ENCODE measurements around the gene GALNT1. TPM values are rescaled to one million over a fixed set of nuclear protein-coding genes. Genes with fewer than 3 reads are reported as not detected.
"Not testable (repeated sequence)": the region's sequence is repeated elsewhere in the genome, so short reads cannot be mapped to it uniquely, and the experiment has no call there.

GALNT1 gene
- total RNA-seq, 1 donor from 2014 or later, result 74.5 TPM

DNA sequence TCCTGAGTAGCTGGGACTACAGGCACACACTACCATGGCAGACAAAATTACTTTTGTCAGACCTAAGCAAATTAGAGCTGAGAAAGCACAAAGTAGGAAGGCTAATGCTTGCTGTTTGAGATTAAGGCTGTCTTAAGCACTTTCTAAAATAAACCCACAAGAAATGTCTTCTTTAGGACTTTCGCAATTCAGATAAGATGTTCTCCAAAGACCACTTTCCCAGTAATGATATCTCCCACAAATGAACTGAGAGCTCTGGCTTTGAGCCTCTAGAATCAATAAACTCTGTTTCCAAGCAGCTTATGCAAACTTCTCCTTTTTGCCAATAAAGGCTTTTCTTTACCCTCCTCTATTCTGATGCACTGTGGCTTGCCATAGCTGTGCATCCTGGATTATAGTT lies 32.0 kb upstream of the GALNT1 start:
- intact Hi-C loops (cut with DNase I), result no loop called here
- Histone ChIP-seq H3K4me1 (no peaks in the 10 kb centered on the region), H3K9me3 (no peaks in the 10 kb centered on the region), H3K36me3 (no peaks in the 10 kb centered on the region), H3K27me3 (no peaks in the 10 kb centered on the region), H3K27ac (peak overlapping the region; percentile 18), H3K4me3 (no peak overlapping the region)
- TF ChIP-seq, protein P1, sequence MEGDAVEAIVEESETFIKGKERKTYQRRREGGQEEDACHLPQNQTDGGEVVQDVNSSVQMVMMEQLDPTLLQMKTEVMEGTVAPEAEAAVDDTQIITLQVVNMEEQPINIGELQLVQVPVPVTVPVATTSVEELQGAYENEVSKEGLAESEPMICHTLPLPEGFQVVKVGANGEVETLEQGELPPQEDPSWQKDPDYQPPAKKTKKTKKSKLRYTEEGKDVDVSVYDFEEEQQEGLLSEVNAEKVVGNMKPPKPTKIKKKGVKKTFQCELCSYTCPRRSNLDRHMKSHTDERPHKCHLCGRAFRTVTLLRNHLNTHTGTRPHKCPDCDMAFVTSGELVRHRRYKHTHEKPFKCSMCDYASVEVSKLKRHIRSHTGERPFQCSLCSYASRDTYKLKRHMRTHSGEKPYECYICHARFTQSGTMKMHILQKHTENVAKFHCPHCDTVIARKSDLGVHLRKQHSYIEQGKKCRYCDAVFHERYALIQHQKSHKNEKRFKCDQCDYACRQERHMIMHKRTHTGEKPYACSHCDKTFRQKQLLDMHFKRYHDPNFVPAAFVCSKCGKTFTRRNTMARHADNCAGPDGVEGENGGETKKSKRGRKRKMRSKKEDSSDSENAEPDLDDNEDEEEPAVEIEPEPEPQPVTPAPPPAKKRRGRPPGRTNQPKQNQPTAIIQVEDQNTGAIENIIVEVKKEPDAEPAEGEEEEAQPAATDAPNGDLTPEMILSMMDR (IDR thresholded peaks at IDR 0.05), result no peak
- no peak for ATAC-seq
- no peak for DNase-seq

DNA sequence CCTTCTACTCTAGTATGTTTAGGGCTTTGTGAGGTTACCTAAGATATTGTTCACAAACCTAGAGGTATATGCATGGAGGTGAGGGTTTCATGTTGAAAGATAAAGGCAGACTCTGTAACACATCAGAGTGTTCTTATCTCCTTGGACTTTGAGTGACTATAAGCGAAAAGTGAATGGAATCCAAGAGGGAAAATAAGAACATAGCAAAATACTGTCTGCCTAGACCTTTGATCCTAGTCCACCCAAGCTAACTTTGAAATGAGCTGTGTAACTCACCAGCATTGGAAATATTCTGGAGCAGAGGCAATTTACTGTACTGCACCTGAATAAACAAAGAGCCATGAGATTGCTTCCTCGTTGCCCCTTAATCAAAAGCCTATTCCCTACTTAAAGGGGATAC lies 28.2 kb upstream of the GALNT1 start:
- H3K36me3 ChIP-seq, result no peaks in the 10 kb centered on the region
- no peak overlapping the region for H3K27ac ChIP-seq
- H3K4me1 ChIP-seq, result no peaks in the 10 kb centered on the region
- intact Hi-C loops (cut with DNase I), result no loop called here
- TF ChIP-seq, protein P1 (IDR thresholded peaks at IDR 0.05), result no peak
- no peak for DNase-seq
- H3K9me3 ChIP-seq, result no peaks in the 10 kb centered on the region
- ATAC-seq, result no peak
- no peak overlapping the region for H3K4me3 ChIP-seq
- H3K27me3 ChIP-seq, result no peaks in the 10 kb centered on the region

DNA sequence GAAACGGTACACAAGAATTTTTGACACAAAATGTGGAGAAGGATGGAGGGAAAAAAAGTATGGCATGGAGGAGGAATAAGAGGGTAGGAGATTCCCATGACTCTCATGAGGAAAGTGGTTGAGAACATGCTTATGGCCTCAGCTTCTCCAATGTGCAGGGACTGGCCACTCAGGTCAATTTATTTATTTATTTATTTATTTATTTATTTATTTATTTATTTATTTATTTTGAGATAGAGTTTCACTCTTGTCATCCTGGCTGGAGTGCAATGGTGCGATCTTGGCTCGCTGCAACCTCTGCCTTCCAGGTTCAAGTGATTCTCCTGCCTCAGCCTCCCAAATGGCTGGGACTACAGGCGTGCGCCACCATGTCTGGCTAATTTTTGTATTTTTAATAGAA lies 26.0 kb upstream of the GALNT1 start:
- H3K36me3 ChIP-seq; H3K27ac ChIP-seq; H3K27me3 ChIP-seq; DNase-seq; intact Hi-C loops (cut with DNase I); ATAC-seq; H3K9me3 ChIP-seq; H3K4me3 ChIP-seq; H3K4me1 ChIP-seq: not testable (repeated sequence)

DNA sequence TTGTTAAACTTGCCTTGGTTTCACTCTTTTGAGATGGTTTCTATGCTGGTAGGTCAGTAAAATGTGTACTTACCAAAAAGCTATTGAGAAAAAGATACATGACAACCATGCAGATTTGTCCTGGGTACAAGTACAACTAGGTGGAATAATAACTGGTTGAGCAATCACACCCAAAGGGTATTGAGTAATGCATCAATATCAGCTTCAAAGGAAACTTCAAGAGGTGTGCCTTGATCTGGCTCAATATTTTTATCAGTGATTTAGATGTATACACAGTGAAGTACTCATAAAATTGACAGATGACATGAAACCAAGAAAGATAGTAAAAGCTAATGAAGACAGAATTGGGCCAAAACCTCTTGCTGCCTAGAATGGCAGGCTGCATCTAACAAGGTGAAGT lies 21.7 kb upstream of the GALNT1 start:
- intact Hi-C loops (cut with DNase I), result no loop called here
- H3K36me3 ChIP-seq, result no peaks in the 10 kb centered on the region
- no peak for DNase-seq

DNA sequence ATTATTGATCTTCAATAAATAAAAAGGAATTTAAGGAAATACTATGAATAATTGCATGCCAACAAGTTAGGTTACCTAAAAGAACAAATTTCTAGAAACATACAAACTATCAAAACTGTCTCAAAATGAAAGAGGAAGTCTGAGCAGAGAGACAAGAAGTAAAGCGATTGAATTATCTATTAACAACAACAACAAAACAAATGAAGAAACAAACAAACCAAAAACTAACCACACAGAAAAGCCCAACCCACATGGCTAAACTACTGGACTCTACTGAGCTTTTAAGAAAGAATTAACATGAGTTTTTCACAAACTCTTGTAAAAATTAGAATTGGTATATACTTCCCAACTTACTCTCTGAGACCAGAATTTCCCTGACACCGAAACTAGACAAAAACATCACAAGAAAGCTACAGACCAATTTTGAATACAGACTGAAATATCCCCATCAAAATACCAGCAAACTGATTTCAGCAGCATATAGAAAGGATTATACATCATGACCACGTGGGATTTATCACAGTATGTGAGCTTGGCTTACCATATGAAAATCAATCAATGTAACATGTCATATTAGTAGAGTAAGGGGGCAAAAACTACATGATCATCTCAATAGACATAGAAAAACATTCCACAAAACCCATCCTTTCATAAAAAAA lies 16.6 kb upstream of the GALNT1 start:
- TF ChIP-seq, protein P1 (IDR thresholded peaks at IDR 0.05), result no peak
- H3K27me3 ChIP-seq, result no peaks in the 10 kb centered on the region
- DNase-seq (no peak), ATAC-seq (no peak)
- intact Hi-C loops (cut with DNase I), result no loop called here
- H3K4me3 ChIP-seq, result no peak overlapping the region
- H3K4me1 ChIP-seq, result no peaks in the 10 kb centered on the region
- H3K36me3 ChIP-seq, result no peaks in the 10 kb centered on the region
- no peak overlapping the region for H3K27ac ChIP-seq
- H3K9me3 ChIP-seq, result no peaks in the 10 kb centered on the region

More for the DNA sequence above, 21.7 kb upstream of the GALNT1 start:
- Histone ChIP-seq H3K27me3 (no peaks in the 10 kb centered on the region), H3K27ac (no peak overlapping the region), H3K9me3 (no peaks in the 10 kb centered on the region), H3K4me3 (no peak overlapping the region), H3K4me1 (no peaks in the 10 kb centered on the region)
- TF ChIP-seq, protein P1 (IDR thresholded peaks at IDR 0.05), result no peak
- no peak for ATAC-seq

DNA sequence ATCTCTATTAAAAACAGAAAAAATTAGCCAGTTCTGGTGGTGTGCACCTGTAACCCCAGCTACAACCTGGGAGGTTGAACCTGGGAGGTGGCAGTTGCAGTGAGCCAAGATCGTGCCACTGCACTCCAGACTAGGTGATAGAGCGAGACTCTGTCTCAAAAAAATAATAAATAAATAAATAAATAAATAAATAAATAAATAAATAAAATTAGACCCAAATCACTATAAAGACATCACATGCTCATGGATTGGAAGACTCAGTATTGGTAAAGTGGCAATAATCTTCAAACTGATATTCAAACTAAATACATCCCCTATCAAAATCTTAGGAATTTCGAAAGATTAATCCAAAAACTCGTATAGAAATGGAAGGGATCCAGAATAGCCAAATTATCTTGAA lies 15.5 kb upstream of the GALNT1 start:
- no peaks in the 10 kb centered on the region for H3K27me3 ChIP-seq
- DNase-seq (no peak), ATAC-seq (no peak)
- TF ChIP-seq, protein P1 (IDR thresholded peaks at IDR 0.05), result no peak
- H3K9me3 ChIP-seq, result no peaks in the 10 kb centered on the region
- intact Hi-C loops (cut with DNase I), result no loop called here
- H3K36me3 ChIP-seq, result no peaks in the 10 kb centered on the region
- H3K4me3 ChIP-seq, result no peak overlapping the region
- H3K4me1 ChIP-seq, result no peaks in the 10 kb centered on the region
- H3K27ac ChIP-seq, result no peak overlapping the region
